ENCODE data around the gene STK32A.

The STK32A gene

GRCh38 chr5:147290261-147290660, 55.4 kb downstream of the STK32A start:
- ChIA-PET POLR2A (no interaction called here), CTCF (no interaction called here)
- Histone ChIP-seq H3K27ac (ENCODE audit: insufficient read depth in 1 of 2, low read depth in 1 of 2, low read length in 2 of 2, poor library complexity in 1 of 2, severe bottlenecking in 2 of 2) (no peak overlapping the region), H3K9me3 (ENCODE audit: control extremely low read depth in 1 of 5, control insufficient read depth in 4 of 5, insufficient read depth in 2 of 5, low read depth in 1 of 5, low read length in 4 of 5) (peaks cover 0 to 5% (median 0%) of the 10 kb centered on the region in 5 experiments), H3K4me3 (ENCODE audit: control insufficient read depth in 1 of 7, extremely low read depth in 1 of 7, insufficient read depth in 4 of 7, low read depth in 2 of 7, low read length in 6 of 7) (no peak overlapping the region), H3K36me3 (ENCODE audit: control insufficient read depth in 4 of 4, insufficient read depth in 4 of 4, low read length in 3 of 4) (no peaks in the 10 kb centered on the region), H3K27me3 (replicated peaks in 2 of 5; ENCODE audit: control insufficient read depth in 4 of 5, insufficient read depth in 5 of 5, low read length in 4 of 5) (peaks cover 0 to 4% (median 0%) of the 10 kb centered on the region in 5 experiments), H3K4me1 (ENCODE audit: control extremely low read depth in 1 of 4, control insufficient read depth in 4 of 4, insufficient read depth in 4 of 4, low read length in 3 of 4) (no peaks in the 10 kb centered on the region)
- WGBS (ENCODE audit: insufficient coverage), result 94% methylated on average over 2 of the region's 2 CpGs
- no peak for DNase-seq

- Histone ChIP-seq H3K4me1 (ENCODE audit: control extremely low read depth in 1 of 4, control insufficient read depth in 4 of 4, insufficient read depth in 4 of 4, low read length in 3 of 4) (no peaks in the 10 kb centered on the region), H3K4me3 (ENCODE audit: control insufficient read depth in 1 of 7, extremely low read depth in 1 of 7, insufficient read depth in 4 of 7, low read depth in 2 of 7, low read length in 6 of 7) (no peak overlapping the region), H3K27ac (ENCODE audit: insufficient read depth in 1 of 2, low read depth in 1 of 2, low read length in 2 of 2, poor library complexity in 1 of 2, severe bottlenecking in 2 of 2) (no peak overlapping the region), H3K36me3 (ENCODE audit: control insufficient read depth in 4 of 4, insufficient read depth in 4 of 4, low read length in 3 of 4) (no peaks in the 10 kb centered on the region), H3K9me3 (ENCODE audit: control extremely low read depth in 1 of 5, control insufficient read depth in 4 of 5, insufficient read depth in 2 of 5, low read depth in 1 of 5, low read length in 4 of 5) (no peaks in the 10 kb centered on the region), H3K27me3 (replicated peaks in 2 of 5; ENCODE audit: control insufficient read depth in 4 of 5, insufficient read depth in 5 of 5, low read length in 4 of 5) (peaks cover 0 to 2% (median 0%) of the 10 kb centered on the region in 5 experiments)
- ChIA-PET POLR2A (no interaction called here), CTCF (no interaction called here)
- WGBS (ENCODE audit: insufficient coverage), result 94% methylated on average over 4 of the region's 6 CpGs
- DNase-seq, result no peak
Observed at GRCh38 chr5:147303251-147303650, 68.4 kb downstream of the STK32A start.

GRCh38 chr5:147303976-147304375, 69.2 kb downstream of the STK32A start:
- H3K4me1 ChIP-seq (ENCODE audit: control extremely low read depth in 1 of 4, control insufficient read depth in 4 of 4, insufficient read depth in 4 of 4, low read length in 3 of 4), result peaks cover 0 to under 1% (median 0%) of the 10 kb centered on the region in 4 experiments
- H3K9me3 ChIP-seq (ENCODE audit: control extremely low read depth in 1 of 5, control insufficient read depth in 4 of 5, insufficient read depth in 2 of 5, low read depth in 1 of 5, low read length in 4 of 5), result no peaks in the 10 kb centered on the region
- ChIA-PET CTCF (interaction anchor here (1.0 kb wide), 1 partner anchor 9 kb away, joined by 3 read pairs; no protein-coding TSS in a partner anchor), POLR2A (no interaction called here)
- no peak overlapping the region for H3K4me3 ChIP-seq (ENCODE audit: control insufficient read depth in 1 of 7, extremely low read depth in 1 of 7, insufficient read depth in 4 of 7, low read depth in 2 of 7, low read length in 6 of 7)
- H3K27ac ChIP-seq (ENCODE audit: insufficient read depth in 1 of 2, low read depth in 1 of 2, low read length in 2 of 2, poor library complexity in 1 of 2, severe bottlenecking in 2 of 2), result no peak overlapping the region
- no peaks in the 10 kb centered on the region for H3K36me3 ChIP-seq (ENCODE audit: control insufficient read depth in 4 of 4, insufficient read depth in 4 of 4, low read length in 3 of 4)
- no peak for DNase-seq
- WGBS (ENCODE audit: insufficient coverage), result 100% methylated on average over 1 of the region's 2 CpGs
- peaks cover 0 to 2% (median 0%) of the 10 kb centered on the region in 5 experiments for H3K27me3 ChIP-seq (replicated peaks in 2 of 5; ENCODE audit: control insufficient read depth in 4 of 5, insufficient read depth in 5 of 5, low read length in 4 of 5)

- CTCF ChIA-PET, result no interaction called here
Observed at GRCh38 chr5:147305147-147305546, 70.3 kb downstream of the STK32A start.

GRCh38 chr5:147306351-147306750, 71.5 kb downstream of the STK32A start:
- H3K9me3 ChIP-seq (ENCODE audit: control extremely low read depth in 1 of 5, control insufficient read depth in 4 of 5, insufficient read depth in 2 of 5, low read depth in 1 of 5, low read length in 4 of 5), result no peaks in the 10 kb centered on the region
- H3K27ac ChIP-seq (ENCODE audit: insufficient read depth in 1 of 2, low read depth in 1 of 2, low read length in 2 of 2, poor library complexity in 1 of 2, severe bottlenecking in 2 of 2), result no peak overlapping the region
- H3K36me3 ChIP-seq (ENCODE audit: control insufficient read depth in 4 of 4, insufficient read depth in 4 of 4, low read length in 3 of 4), result no peaks in the 10 kb centered on the region
- ChIA-PET POLR2A (no interaction called here), CTCF (no interaction called here)
- no peak for DNase-seq
- peaks cover 0 to 14% (median 3%) of the 10 kb centered on the region in 4 experiments for H3K4me1 ChIP-seq (ENCODE audit: control extremely low read depth in 1 of 4, control insufficient read depth in 4 of 4, insufficient read depth in 4 of 4, low read length in 3 of 4)
- H3K27me3 ChIP-seq (replicated peaks in 2 of 5; ENCODE audit: control insufficient read depth in 4 of 5, insufficient read depth in 5 of 5, low read length in 4 of 5), result no peaks in the 10 kb centered on the region
- H3K4me3 ChIP-seq (ENCODE audit: control insufficient read depth in 1 of 7, extremely low read depth in 1 of 7, insufficient read depth in 4 of 7, low read depth in 2 of 7, low read length in 6 of 7), result no peak overlapping the region

More at GRCh38 chr5:147305147-147305546, 70.3 kb downstream of the STK32A start:
- Histone ChIP-seq H3K36me3 (ENCODE audit: control insufficient read depth in 4 of 4, insufficient read depth in 4 of 4, low read length in 3 of 4) (no peaks in the 10 kb centered on the region), H3K4me3 (ENCODE audit: control insufficient read depth in 1 of 7, extremely low read depth in 1 of 7, insufficient read depth in 4 of 7, low read depth in 2 of 7, low read length in 6 of 7) (no peak overlapping the region), H3K9me3 (ENCODE audit: control extremely low read depth in 1 of 5, control insufficient read depth in 4 of 5, insufficient read depth in 2 of 5, low read depth in 1 of 5, low read length in 4 of 5) (no peaks in the 10 kb centered on the region), H3K27ac (ENCODE audit: insufficient read depth in 1 of 2, low read depth in 1 of 2, low read length in 2 of 2, poor library complexity in 1 of 2, severe bottlenecking in 2 of 2) (no peak overlapping the region), H3K4me1 (ENCODE audit: control extremely low read depth in 1 of 4, control insufficient read depth in 4 of 4, insufficient read depth in 4 of 4, low read length in 3 of 4) (peaks cover 0 to 11% (median 1%) of the 10 kb centered on the region in 4 experiments), H3K27me3 (replicated peaks in 2 of 5; ENCODE audit: control insufficient read depth in 4 of 5, insufficient read depth in 5 of 5, low read length in 4 of 5) (peaks cover 0 to 2% (median 0%) of the 10 kb centered on the region in 5 experiments)
- DNase-seq, result no peak
- POLR2A ChIA-PET, result no interaction called here
- WGBS (ENCODE audit: insufficient coverage), result 100% methylated on average over 4 of the region's 9 CpGs

- Histone ChIP-seq H3K9me3 (ENCODE audit: control extremely low read depth in 1 of 5, control insufficient read depth in 4 of 5, insufficient read depth in 2 of 5, low read depth in 1 of 5, low read length in 4 of 5) (no peaks in the 10 kb centered on the region), H3K36me3 (ENCODE audit: control insufficient read depth in 4 of 4, insufficient read depth in 4 of 4, low read length in 3 of 4) (no peaks in the 10 kb centered on the region), H3K27me3 (replicated peaks in 2 of 5; ENCODE audit: control insufficient read depth in 4 of 5, insufficient read depth in 5 of 5, low read length in 4 of 5) (no peaks in the 10 kb centered on the region), H3K4me3 (ENCODE audit: control insufficient read depth in 1 of 7, extremely low read depth in 1 of 7, insufficient read depth in 4 of 7, low read depth in 2 of 7, low read length in 6 of 7) (no peak overlapping the region), H3K27ac (ENCODE audit: insufficient read depth in 1 of 2, low read depth in 1 of 2, low read length in 2 of 2, poor library complexity in 1 of 2, severe bottlenecking in 2 of 2) (no peak overlapping the region), H3K4me1 (ENCODE audit: control extremely low read depth in 1 of 4, control insufficient read depth in 4 of 4, insufficient read depth in 4 of 4, low read length in 3 of 4) (peaks cover 0 to 14% (median 3%) of the 10 kb centered on the region in 4 experiments)
- ChIA-PET CTCF (no interaction called here), POLR2A (no interaction called here)
- no peak for DNase-seq
- 100% methylated on average over 2 of the region's 4 CpGs for WGBS (ENCODE audit: insufficient coverage)
Observed at GRCh38 chr5:147307170-147307569, 72.3 kb downstream of the STK32A start.

GRCh38 chr5:147309621-147310020, 74.8 kb downstream of the STK32A start:
- Histone ChIP-seq H3K4me1 (ENCODE audit: control extremely low read depth in 1 of 4, control insufficient read depth in 4 of 4, insufficient read depth in 4 of 4, low read length in 3 of 4) (peaks cover 0 to 14% (median 3%) of the 10 kb centered on the region in 4 experiments), H3K27ac (ENCODE audit: insufficient read depth in 1 of 2, low read depth in 1 of 2, low read length in 2 of 2, poor library complexity in 1 of 2, severe bottlenecking in 2 of 2) (no peak overlapping the region), H3K36me3 (ENCODE audit: control insufficient read depth in 4 of 4, insufficient read depth in 4 of 4, low read length in 3 of 4) (no peaks in the 10 kb centered on the region), H3K4me3 (ENCODE audit: control insufficient read depth in 1 of 7, extremely low read depth in 1 of 7, insufficient read depth in 4 of 7, low read depth in 2 of 7, low read length in 6 of 7) (no peak overlapping the region), H3K27me3 (replicated peaks in 2 of 5; ENCODE audit: control insufficient read depth in 4 of 5, insufficient read depth in 5 of 5, low read length in 4 of 5) (no peaks in the 10 kb centered on the region), H3K9me3 (ENCODE audit: control extremely low read depth in 1 of 5, control insufficient read depth in 4 of 5, insufficient read depth in 2 of 5, low read depth in 1 of 5, low read length in 4 of 5) (peaks cover 0 to 2% (median 0%) of the 10 kb centered on the region in 5 experiments)
- ChIA-PET POLR2A (interaction anchor here (0.6 kb wide), 1 partner anchor 101 kb away, joined by 3 read pairs; no protein-coding TSS in a partner anchor), CTCF (no interaction called here)
- peak in 2 of 3 donors; percentile 26 to 27 for DNase-seq
- no CpG with 5 or more reads among the region's 4 CpGs for WGBS (ENCODE audit: insufficient coverage)
